GM23338 (cell line): ENCODE data around the gene AQP4. TPM values are rescaled to one million over a fixed set of nuclear protein-coding genes. Genes with fewer than 3 reads are reported as not detected.

Experiments used
- ATAC-seq: fragments of 200-7000 bp; cut with Tn5 transposase; 3 replicates; pipeline ENCODE4 v1.9.1; 2020
- DNase-seq: peaks from one replicate; pipeline ENCODE4 v3.0.0-alpha.2; 2015; ENCODE audit warnings: low spot score
- H2AFZ ChIP-seq: fragments of 200-600 bp; sonication (generic); 2 replicates; pipeline ENCODE4 v1.8.0; 2016; ENCODE audit warnings: antibody characterized with exemption, mild to moderate bottlenecking, moderate library complexity
- H3F3A ChIP-seq: fragments of 200-600 bp; sonication (generic); replicated peaks from 2 replicates; pipeline ENCODE4 v1.8.0; 2017; ENCODE audit warnings: antibody characterized with exemption, mixed run types, low read depth
- H3K27ac ChIP-seq: fragments of 200-600 bp; sonication (generic); 2 replicates; pipeline ENCODE4 v1.6.1; 2016; ENCODE audit warnings: low read depth
- H3K27me3 ChIP-seq: fragments of 200-600 bp; sonication (generic); 2 replicates; pipeline ENCODE4 v1.8.0; 2016; ENCODE audit warnings: mild to moderate bottlenecking, mixed run types, moderate library complexity; ENCODE audit not compliant: insufficient read depth
- H3K36me3 ChIP-seq: fragments of 200-600 bp; sonication (generic); 2 replicates; pipeline ENCODE4 v1.8.0; 2016; ENCODE audit warnings: mild to moderate bottlenecking; ENCODE audit not compliant: insufficient read depth
- H3K4me1 ChIP-seq: fragments of 200-600 bp; sonication (generic); 2 replicates; pipeline ENCODE4 v1.8.0; 2016; ENCODE audit warnings: mild to moderate bottlenecking, moderate library complexity; ENCODE audit not compliant: insufficient read depth
- H3K4me2 ChIP-seq: fragments of 200-600 bp; sonication (generic); 2 replicates; pipeline ENCODE4 v1.7.1; 2017; ENCODE audit warnings: mixed run types
- H3K4me3 ChIP-seq: fragments of 200-600 bp; sonication (generic); 2 replicates; pipeline ENCODE4 v1.6.1; 2016; ENCODE audit warnings: mixed run types
- H3K79me2 ChIP-seq: fragments of 200-600 bp; sonication (generic); replicated peaks from 2 replicates; pipeline ENCODE4 v1.8.0; 2017; ENCODE audit warnings: mild to moderate bottlenecking; ENCODE audit not compliant: insufficient read depth
- H3K9me2 ChIP-seq: fragments of 200-600 bp; sonication (generic); 2 replicates; pipeline ENCODE4 v1.8.0; 2017; ENCODE audit not compliant: insufficient read depth
- H4K20me1 ChIP-seq: fragments of 200-600 bp; sonication (generic); replicated peaks from 2 replicates; pipeline ENCODE4 v1.8.0; 2017; ENCODE audit warnings: mild to moderate bottlenecking; ENCODE audit not compliant: insufficient read depth
- H3K27ac Mint-ChIP-seq: 2 replicates; pipeline ENCODE4 v1.8.0; 2020; ENCODE audit warnings: inconsistent platforms, mild to moderate bottlenecking, moderate library complexity, mixed read lengths
- H3K27me3 Mint-ChIP-seq: 3 replicates; pipeline ENCODE4 v1.8.0; 2022; ENCODE audit warnings: low read depth, mild to moderate bottlenecking, moderate library complexity, mixed read lengths, inconsistent platforms; ENCODE audit not compliant: insufficient read depth, poor library complexity
- H3K36me3 Mint-ChIP-seq: 3 replicates; pipeline ENCODE4 v1.8.0; 2021; ENCODE audit warnings: low read depth, mild to moderate bottlenecking, inconsistent platforms, moderate library complexity, mixed read lengths
- H3K4me1 Mint-ChIP-seq: 3 replicates; pipeline ENCODE4 v1.8.0; 2020; ENCODE audit warnings: mild to moderate bottlenecking, inconsistent platforms, mixed read lengths
- H3K4me3 Mint-ChIP-seq: 3 replicates; pipeline ENCODE4 v1.8.0; 2021; ENCODE audit warnings: moderate library complexity, mild to moderate bottlenecking, inconsistent platforms, mixed read lengths
- H3K9me3 Mint-ChIP-seq: 3 replicates; pipeline ENCODE4 v1.8.0; 2020; ENCODE audit warnings: moderate library complexity, mild to moderate bottlenecking, inconsistent platforms, mixed read lengths
- ETS1 ChIP-seq: IDR thresholded peaks from 2 replicates; pipeline ENCODE4 v1.6.1; 2016; ENCODE audit warnings: antibody characterized with exemption
- STAT1 ChIP-seq: IDR thresholded peaks from one replicate; pipeline ENCODE4 v1.6.1; 2016; ENCODE audit warnings: antibody characterized with exemption; ENCODE audit not compliant: unreplicated experiment
- ZNF114 ChIP-seq: fragments of 250-450 bp; sonication (Bioruptor Pico); IDR thresholded peaks from 2 replicates; pipeline ENCODE4 v1.5.0; 2020; ENCODE audit warnings: mild to moderate bottlenecking, moderate library complexity
- polyA plus RNA-seq: library from polyadenylated mRNA; unstranded; fragments of >200 nt; fragmentation: Nextera tagmentation; extraction: Ambion mirVana; gene quantifications from 2 replicates; pipeline ENCODE4 v1.2.1, GENCODE V29; 2016
- total RNA-seq: library from RNA; depleted of rRNA; stranded (reverse); fragments of >200 nt; shearing (Covaris generic); gene quantifications from 2 replicates; pipeline ENCODE4 v1.2.3, GENCODE V29; 2014
- TF ChIP-seq, protein P1 (sequence below): fragments of 250-450 bp; sonication (Bioruptor Pico); IDR thresholded peaks from 2 replicates; pipeline ENCODE4 v1.5.0; 2020; ENCODE audit warnings: mild to moderate bottlenecking, moderate library complexity
- TF ChIP-seq, protein P2 (sequence below), 2 experiments: fragments of 200-600 bp in 1 of 2; sonication (generic) in 1 of 2; conservative IDR thresholded peaks; 2 replicates each; pipeline versions ENCODE4 v1.5.1 to v1.6.1; 2016 to 2017; ENCODE audit warnings: antibody characterized with exemption in 2 of 2, low read depth in 2 of 2, mild to moderate bottlenecking in 2 of 2, moderate library complexity in 1 of 2

AQP4 gene
- total and polyA plus RNA-seq, 2 experiments from 2014 or later: 1.1 to 3.8 TPM

GRCh38 chr18:26894426-26894825 is 28.9 kb upstream of the AQP4 start (continued):
- TF ChIP-seq, protein P1, sequence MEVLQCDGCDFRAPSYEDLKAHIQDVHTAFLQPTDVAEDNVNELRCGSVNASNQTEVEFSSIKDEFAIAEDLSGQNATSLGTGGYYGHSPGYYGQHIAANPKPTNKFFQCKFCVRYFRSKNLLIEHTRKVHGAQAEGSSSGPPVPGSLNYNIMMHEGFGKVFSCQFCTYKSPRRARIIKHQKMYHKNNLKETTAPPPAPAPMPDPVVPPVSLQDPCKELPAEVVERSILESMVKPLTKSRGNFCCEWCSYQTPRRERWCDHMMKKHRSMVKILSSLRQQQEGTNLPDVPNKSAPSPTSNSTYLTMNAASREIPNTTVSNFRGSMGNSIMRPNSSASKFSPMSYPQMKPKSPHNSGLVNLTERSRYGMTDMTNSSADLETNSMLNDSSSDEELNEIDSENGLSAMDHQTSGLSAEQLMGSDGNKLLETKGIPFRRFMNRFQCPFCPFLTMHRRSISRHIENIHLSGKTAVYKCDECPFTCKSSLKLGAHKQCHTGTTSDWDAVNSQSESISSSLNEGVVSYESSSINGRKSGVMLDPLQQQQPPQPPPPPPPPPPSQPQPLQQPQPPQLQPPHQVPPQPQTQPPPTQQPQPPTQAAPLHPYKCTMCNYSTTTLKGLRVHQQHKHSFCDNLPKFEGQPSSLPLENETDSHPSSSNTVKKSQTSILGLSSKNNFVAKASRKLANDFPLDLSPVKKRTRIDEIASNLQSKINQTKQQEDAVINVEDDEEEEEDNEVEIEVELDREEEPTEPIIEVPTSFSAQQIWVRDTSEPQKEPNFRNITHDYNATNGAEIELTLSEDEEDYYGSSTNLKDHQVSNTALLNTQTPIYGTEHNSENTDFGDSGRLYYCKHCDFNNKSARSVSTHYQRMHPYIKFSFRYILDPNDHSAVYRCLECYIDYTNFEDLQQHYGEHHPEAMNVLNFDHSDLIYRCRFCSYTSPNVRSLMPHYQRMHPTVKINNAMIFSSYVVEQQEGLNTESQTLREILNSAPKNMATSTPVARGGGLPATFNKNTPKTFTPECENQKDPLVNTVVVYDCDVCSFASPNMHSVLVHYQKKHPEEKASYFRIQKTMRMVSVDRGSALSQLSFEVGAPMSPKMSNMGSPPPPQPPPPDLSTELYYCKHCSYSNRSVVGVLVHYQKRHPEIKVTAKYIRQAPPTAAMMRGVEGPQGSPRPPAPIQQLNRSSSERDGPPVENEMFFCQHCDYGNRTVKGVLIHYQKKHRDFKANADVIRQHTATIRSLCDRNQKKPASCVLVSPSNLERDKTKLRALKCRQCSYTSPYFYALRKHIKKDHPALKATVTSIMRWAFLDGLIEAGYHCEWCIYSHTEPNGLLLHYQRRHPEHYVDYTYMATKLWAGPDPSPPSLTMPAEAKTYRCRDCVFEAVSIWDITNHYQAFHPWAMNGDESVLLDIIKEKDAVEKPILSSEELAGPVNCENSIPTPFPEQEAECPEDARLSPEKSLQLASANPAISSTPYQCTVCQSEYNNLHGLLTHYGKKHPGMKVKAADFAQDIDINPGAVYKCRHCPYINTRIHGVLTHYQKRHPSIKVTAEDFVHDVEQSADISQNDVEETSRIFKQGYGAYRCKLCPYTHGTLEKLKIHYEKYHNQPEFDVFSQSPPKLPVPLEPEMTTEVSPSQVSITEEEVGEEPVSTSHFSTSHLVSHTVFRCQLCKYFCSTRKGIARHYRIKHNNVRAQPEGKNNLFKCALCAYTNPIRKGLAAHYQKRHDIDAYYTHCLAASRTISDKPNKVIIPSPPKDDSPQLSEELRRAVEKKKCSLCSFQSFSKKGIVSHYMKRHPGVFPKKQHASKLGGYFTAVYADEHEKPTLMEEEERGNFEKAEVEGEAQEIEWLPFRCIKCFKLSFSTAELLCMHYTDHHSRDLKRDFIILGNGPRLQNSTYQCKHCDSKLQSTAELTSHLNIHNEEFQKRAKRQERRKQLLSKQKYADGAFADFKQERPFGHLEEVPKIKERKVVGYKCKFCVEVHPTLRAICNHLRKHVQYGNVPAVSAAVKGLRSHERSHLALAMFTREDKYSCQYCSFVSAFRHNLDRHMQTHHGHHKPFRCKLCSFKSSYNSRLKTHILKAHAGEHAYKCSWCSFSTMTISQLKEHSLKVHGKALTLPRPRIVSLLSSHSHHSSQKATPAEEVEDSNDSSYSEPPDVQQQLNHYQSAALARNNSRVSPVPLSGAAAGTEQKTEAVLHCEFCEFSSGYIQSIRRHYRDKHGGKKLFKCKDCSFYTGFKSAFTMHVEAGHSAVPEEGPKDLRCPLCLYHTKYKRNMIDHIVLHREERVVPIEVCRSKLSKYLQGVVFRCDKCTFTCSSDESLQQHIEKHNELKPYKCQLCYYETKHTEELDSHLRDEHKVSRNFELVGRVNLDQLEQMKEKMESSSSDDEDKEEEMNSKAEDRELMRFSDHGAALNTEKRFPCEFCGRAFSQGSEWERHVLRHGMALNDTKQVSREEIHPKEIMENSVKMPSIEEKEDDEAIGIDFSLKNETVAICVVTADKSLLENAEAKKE (CRISPR knock-in tag): no peak
- TF ChIP-seq ZNF114 (CRISPR knock-in tag) (no peak), ETS1 (no peak)
- TF ChIP-seq, protein P2, sequence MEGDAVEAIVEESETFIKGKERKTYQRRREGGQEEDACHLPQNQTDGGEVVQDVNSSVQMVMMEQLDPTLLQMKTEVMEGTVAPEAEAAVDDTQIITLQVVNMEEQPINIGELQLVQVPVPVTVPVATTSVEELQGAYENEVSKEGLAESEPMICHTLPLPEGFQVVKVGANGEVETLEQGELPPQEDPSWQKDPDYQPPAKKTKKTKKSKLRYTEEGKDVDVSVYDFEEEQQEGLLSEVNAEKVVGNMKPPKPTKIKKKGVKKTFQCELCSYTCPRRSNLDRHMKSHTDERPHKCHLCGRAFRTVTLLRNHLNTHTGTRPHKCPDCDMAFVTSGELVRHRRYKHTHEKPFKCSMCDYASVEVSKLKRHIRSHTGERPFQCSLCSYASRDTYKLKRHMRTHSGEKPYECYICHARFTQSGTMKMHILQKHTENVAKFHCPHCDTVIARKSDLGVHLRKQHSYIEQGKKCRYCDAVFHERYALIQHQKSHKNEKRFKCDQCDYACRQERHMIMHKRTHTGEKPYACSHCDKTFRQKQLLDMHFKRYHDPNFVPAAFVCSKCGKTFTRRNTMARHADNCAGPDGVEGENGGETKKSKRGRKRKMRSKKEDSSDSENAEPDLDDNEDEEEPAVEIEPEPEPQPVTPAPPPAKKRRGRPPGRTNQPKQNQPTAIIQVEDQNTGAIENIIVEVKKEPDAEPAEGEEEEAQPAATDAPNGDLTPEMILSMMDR (conservative IDR thresholded peaks at IDR 0.05; ENCODE audit: low read depth in 2 of 2): no peak

- H3K27me3 Mint-ChIP-seq: no peaks in the 10 kb centered on the region
- no peaks in the 10 kb centered on the region for H3K36me3 Mint-ChIP-seq
- TF ChIP-seq STAT1: no peak
- Histone ChIP-seq H3K27me3 (no peaks in the 10 kb centered on the region), H2AFZ (no peak overlapping the region), H3F3A (no peaks in the 10 kb centered on the region), H4K20me1 (no peaks in the 10 kb centered on the region), H3K9me2 (no peaks in the 10 kb centered on the region), H3K4me2 (peak overlapping the region; percentile 57), H3K27ac (peak overlapping the region; percentile 8; the same call in 1 of the 2 replicates), H3K4me1 (peaks cover 21% of the 10 kb centered on the region), H3K4me3 (no peak overlapping the region), H3K79me2 (no peaks in the 10 kb centered on the region), H3K36me3 (no peaks in the 10 kb centered on the region)
- H3K4me1 Mint-ChIP-seq: peaks cover 18% of the 10 kb centered on the region
- peak; percentile 12 for DNase-seq
- H3K27ac Mint-ChIP-seq: peak overlapping the region; percentile 75
- no peak overlapping the region for H3K4me3 Mint-ChIP-seq
- no peaks in the 10 kb centered on the region for H3K9me3 Mint-ChIP-seq
- ATAC-seq: no peak
Observed at GRCh38 chr18:26893996-26894395, 28.5 kb upstream of the AQP4 start.
